ENCODE results near the gene NOC2L.

The NOC2L gene

GRCh38 chr1:960363-961131 lies 1.5 kb upstream of the NOC2L start, which contains the start of gene KLHL17:
Gene KLHL17 (plus strand): TSS chr1:960584. CDS start chr1:960694, 110 bp downstream.
- TF ChIP-seq, protein P1, sequence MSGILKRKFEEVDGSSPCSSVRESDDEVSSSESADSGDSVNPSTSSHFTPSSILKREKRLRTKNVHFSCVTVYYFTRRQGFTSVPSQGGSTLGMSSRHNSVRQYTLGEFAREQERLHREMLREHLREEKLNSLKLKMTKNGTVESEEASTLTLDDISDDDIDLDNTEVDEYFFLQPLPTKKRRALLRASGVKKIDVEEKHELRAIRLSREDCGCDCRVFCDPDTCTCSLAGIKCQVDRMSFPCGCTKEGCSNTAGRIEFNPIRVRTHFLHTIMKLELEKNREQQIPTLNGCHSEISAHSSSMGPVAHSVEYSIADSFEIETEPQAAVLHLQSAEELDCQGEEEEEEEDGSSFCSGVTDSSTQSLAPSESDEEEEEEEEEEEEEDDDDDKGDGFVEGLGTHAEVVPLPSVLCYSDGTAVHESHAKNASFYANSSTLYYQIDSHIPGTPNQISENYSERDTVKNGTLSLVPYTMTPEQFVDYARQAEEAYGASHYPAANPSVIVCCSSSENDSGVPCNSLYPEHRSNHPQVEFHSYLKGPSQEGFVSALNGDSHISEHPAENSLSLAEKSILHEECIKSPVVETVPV (CRISPR knock-in tag; IDR thresholded peaks at IDR 0.05) = no peak
- TF ChIP-seq CSDC2 (CRISPR knock-in tag; IDR thresholded peaks at IDR 0.05) = no peak
- TF ChIP-seq ZNF565 (CRISPR knock-in tag; conservative IDR thresholded peaks at IDR 0.05; ENCODE audit: low read depth) = no peak
- TF ChIP-seq, protein P2, sequence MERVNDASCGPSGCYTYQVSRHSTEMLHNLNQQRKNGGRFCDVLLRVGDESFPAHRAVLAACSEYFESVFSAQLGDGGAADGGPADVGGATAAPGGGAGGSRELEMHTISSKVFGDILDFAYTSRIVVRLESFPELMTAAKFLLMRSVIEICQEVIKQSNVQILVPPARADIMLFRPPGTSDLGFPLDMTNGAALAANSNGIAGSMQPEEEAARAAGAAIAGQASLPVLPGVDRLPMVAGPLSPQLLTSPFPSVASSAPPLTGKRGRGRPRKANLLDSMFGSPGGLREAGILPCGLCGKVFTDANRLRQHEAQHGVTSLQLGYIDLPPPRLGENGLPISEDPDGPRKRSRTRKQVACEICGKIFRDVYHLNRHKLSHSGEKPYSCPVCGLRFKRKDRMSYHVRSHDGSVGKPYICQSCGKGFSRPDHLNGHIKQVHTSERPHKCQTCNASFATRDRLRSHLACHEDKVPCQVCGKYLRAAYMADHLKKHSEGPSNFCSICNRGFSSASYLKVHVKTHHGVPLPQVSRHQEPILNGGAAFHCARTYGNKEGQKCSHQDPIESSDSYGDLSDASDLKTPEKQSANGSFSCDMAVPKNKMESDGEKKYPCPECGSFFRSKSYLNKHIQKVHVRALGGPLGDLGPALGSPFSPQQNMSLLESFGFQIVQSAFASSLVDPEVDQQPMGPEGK (CRISPR knock-in tag; IDR thresholded peaks at IDR 0.05; ENCODE audit: borderline replicate concordance) = no peak
- no peak for TF ChIP-seq RARB (CRISPR knock-in tag; IDR thresholded peaks at IDR 0.05)
- no peak for TF ChIP-seq CREB5 (CRISPR knock-in tag; IDR thresholded peaks at IDR 0.05; ENCODE audit: low read depth)
- TF ChIP-seq PPARA (CRISPR knock-in tag; IDR thresholded peaks at IDR 0.05; ENCODE audit: borderline replicate concordance) = no peak
- no peak for TF ChIP-seq ZFP3 (CRISPR knock-in tag; IDR thresholded peaks at IDR 0.05)
- no peak for TF ChIP-seq ESRRG (CRISPR knock-in tag; IDR thresholded peaks at IDR 0.05)
- no peak for TF ChIP-seq SNAI2 (CRISPR knock-in tag; IDR thresholded peaks at IDR 0.05)
- no peak for TF ChIP-seq ISL1 (CRISPR knock-in tag; IDR thresholded peaks at IDR 0.05)
- no peak for TF ChIP-seq TSHZ2 (CRISPR knock-in tag; IDR thresholded peaks at IDR 0.05)
- TF ChIP-seq ZFP30 (CRISPR knock-in tag; IDR thresholded peaks at IDR 0.05) = no peak
- TF ChIP-seq POU6F1 (CRISPR knock-in tag; IDR thresholded peaks at IDR 0.05; ENCODE audit: borderline replicate concordance, low read depth) = no peak
- TF ChIP-seq TCF4 (CRISPR knock-in tag; IDR thresholded peaks at IDR 0.05; ENCODE audit: borderline replicate concordance) = no peak
- no peak for TF ChIP-seq ZC3H10 (CRISPR knock-in tag; IDR thresholded peaks at IDR 0.05)
- no peak for TF ChIP-seq BACH2 (CRISPR knock-in tag; IDR thresholded peaks at IDR 0.05; ENCODE audit: borderline replicate concordance)
- TF ChIP-seq ZNF70 (CRISPR knock-in tag; IDR thresholded peaks at IDR 0.05) = no peak
- no peak for TF ChIP-seq OSR1 (CRISPR knock-in tag; IDR thresholded peaks at IDR 0.05)
- ATAC-seq = peak; percentile 78

DNA sequence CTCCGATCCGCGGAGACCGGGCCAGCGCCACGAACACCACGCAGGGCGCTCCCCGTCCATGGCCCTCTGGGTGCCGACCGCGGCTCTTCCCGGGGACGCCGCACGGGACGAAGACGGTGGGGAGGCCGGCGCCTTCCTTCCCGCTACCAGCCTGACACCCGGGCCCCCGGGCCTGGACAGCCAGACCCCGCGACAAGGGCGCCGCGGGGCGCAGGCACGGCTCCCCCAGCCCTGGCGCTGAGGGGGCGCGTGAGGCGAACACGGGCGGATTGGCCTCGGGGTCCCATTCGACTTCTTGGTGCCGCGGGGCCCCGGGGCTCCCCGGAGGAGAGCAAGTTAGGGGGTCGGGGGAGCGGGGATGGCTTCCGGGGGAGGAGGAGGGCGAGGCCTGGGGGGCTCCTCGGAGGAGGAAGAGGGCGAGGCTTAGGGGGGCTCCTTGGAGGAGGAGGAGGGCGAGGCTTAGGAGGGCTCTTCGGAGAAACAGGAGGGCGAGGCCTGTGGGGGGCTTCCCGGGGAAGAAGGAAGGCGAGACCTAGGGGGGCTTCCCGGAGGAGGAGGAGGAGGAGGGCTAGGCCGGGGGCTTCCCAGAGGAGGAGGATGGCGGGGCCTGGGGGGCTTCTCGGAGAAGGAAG lies 791 bp upstream of the NOC2L start:
- TF ChIP-seq RARB (CRISPR knock-in tag; IDR thresholded peaks at IDR 0.05) (no peak), ZC3H10 (CRISPR knock-in tag; IDR thresholded peaks at IDR 0.05) (no peak), ZNF8 (CRISPR knock-in tag; IDR thresholded peaks at IDR 0.05) (no peak), TOX (CRISPR knock-in tag; IDR thresholded peaks at IDR 0.05; ENCODE audit: borderline replicate concordance) (no peak), ZFP30 (CRISPR knock-in tag; IDR thresholded peaks at IDR 0.05) (no peak), GLIS3 (CRISPR knock-in tag; IDR thresholded peaks at IDR 0.05) (no peak), ISL1 (CRISPR knock-in tag; IDR thresholded peaks at IDR 0.05) (no peak), ZNF565 (CRISPR knock-in tag; conservative IDR thresholded peaks at IDR 0.05; ENCODE audit: low read depth) (no peak), TSHZ2 (CRISPR knock-in tag; IDR thresholded peaks at IDR 0.05) (no peak), POU6F1 (CRISPR knock-in tag; IDR thresholded peaks at IDR 0.05; ENCODE audit: borderline replicate concordance, low read depth) (no peak)
- TF ChIP-seq, protein P1 (CRISPR knock-in tag; IDR thresholded peaks at IDR 0.05) = no peak
- ATAC-seq = no peak; the same call in 2 of the 3 replicates

Data from SK-N-SH treated with all-trans-retinoic acid at 6 μM for 48 hours (cell line).